HepG2 (cell line): ENCODE results near the gene RGS10. TPM values are rescaled to one million over a fixed set of nuclear protein-coding genes. Genes with fewer than 3 reads are reported as not detected.

ENCODE experiments used
- ARID5B ChIP-seq: IDR thresholded peaks from 2 replicates; pipeline ENCODE4 v1.4.0; 2020; ENCODE audit warnings: mild to moderate bottlenecking, missing genetic modification reagents
- ATF7 ChIP-seq, 2 experiments: fragments of 450-650 bp in 1 of 2; sonication (generic) in 1 of 2; formaldehyde crosslinking in 1 of 2; IDR thresholded peaks; 2 replicates each; pipeline versions ENCODE4 v1.4.0 to v1.6.1; 2016 to 2020; ENCODE audit warnings: antibody characterized with exemption in 1 of 2, mild to moderate bottlenecking in 1 of 2, missing genetic modification reagents in 1 of 2
- DZIP1 ChIP-seq: sonication (generic); formaldehyde crosslinking; IDR thresholded peaks from 2 replicates; pipeline ENCODE4 v1.5.0; 2020; ENCODE audit warnings: mild to moderate bottlenecking, missing genetic modification reagents
- EED ChIP-seq: sonication (generic); formaldehyde crosslinking; IDR thresholded peaks from 2 replicates; pipeline ENCODE4 v1.5.0; 2020; ENCODE audit warnings: mild to moderate bottlenecking, missing genetic modification reagents
- EHMT2 ChIP-seq: fragments of 200-600 bp; sonication (generic); IDR thresholded peaks from 2 replicates; pipeline ENCODE4 v1.7.0; 2017; ENCODE audit warnings: antibody characterized with exemption, low read depth, low read length, borderline replicate concordance
- ELF1 ChIP-seq: sonication (generic); formaldehyde crosslinking; IDR thresholded peaks from 2 replicates; pipeline ENCODE4 v1.4.0; 2020; ENCODE audit warnings: missing genetic modification reagents
- FIP1L1 ChIP-seq: fragments of 200-400 bp; formaldehyde crosslinking; IDR thresholded peaks from 2 replicates; pipeline ENCODE4 v1.6.1; 2018; ENCODE audit warnings: low read depth, mild to moderate bottlenecking, low read length, moderate library complexity, borderline replicate concordance; ENCODE audit not compliant: insufficient read depth
- FOXK1 ChIP-seq: sonication (generic); formaldehyde crosslinking; IDR thresholded peaks from 2 replicates; pipeline ENCODE4 v1.4.0; 2020; ENCODE audit warnings: low read depth, missing genetic modification reagents, borderline replicate concordance
- KLF12 ChIP-seq: sonication (generic); formaldehyde crosslinking; IDR thresholded peaks from 2 replicates; pipeline ENCODE4 v1.4.0; 2020; ENCODE audit warnings: missing genetic modification reagents, borderline replicate concordance
- MXI1 ChIP-seq: IDR thresholded peaks from 3 replicates; pipeline ENCODE4 v1.6.1; 2012; ENCODE audit warnings: low read depth, low read length, inconsistent platforms, borderline replicate concordance
- RBFOX2 ChIP-seq: fragments of 200-400 bp; formaldehyde crosslinking; IDR thresholded peaks from 2 replicates; pipeline ENCODE4 v1.6.1; 2017; ENCODE audit warnings: low read depth, mild to moderate bottlenecking, low read length
- XBP1 ChIP-seq: sonication (generic); formaldehyde crosslinking; IDR thresholded peaks from 2 replicates; pipeline ENCODE4 v1.5.0; 2020; ENCODE audit warnings: missing genetic modification reagents
- ZNF275 ChIP-seq: sonication (generic); formaldehyde crosslinking; IDR thresholded peaks from 2 replicates; pipeline ENCODE4 v1.8.0; 2022; ENCODE audit warnings: missing genetic modification reagents, mild to moderate bottlenecking, inconsistent platforms, borderline replicate concordance
- ZNF276 ChIP-seq: sonication (generic); formaldehyde crosslinking; IDR thresholded peaks from 2 replicates; pipeline ENCODE4 v1.4.0; 2020; ENCODE audit warnings: mild to moderate bottlenecking, low read depth, missing genetic modification reagents
- ZNF557 ChIP-seq: sonication (generic); formaldehyde crosslinking; IDR thresholded peaks from 2 replicates; pipeline ENCODE4 v1.4.0; 2020; ENCODE audit warnings: missing genetic modification reagents
- ZNF749 ChIP-seq: sonication (generic); formaldehyde crosslinking; IDR thresholded peaks from 2 replicates; pipeline ENCODE4 v1.8.0; 2022; ENCODE audit warnings: mild to moderate bottlenecking, missing genetic modification reagents, moderate library complexity, borderline replicate concordance
- ZNF790 ChIP-seq: sonication (generic); formaldehyde crosslinking; IDR thresholded peaks from 2 replicates; pipeline ENCODE4 v1.8.0; 2022; ENCODE audit warnings: missing genetic modification reagents, mild to moderate bottlenecking, borderline replicate concordance
- polyA plus RNA-seq, 8 experiments: library from polyadenylated mRNA; depleted of rRNA in 3 of 8; stranded (reverse) in 7 of 8; unstranded in 1 of 8; fragments of >200 nt; fragmentation: Illumina TruSeq in 4 of 8; extraction: Trizol in 4 of 8; gene quantifications; 2 replicates each; pipeline versions ENCODE4 v1.2.1 to v1.2.3, GENCODE V29; 2011 to 2016; ENCODE audit warnings: low read depth in 4 of 8, missing spikeins in 1 of 8, mixed read lengths in 1 of 8; ENCODE audit not compliant: insufficient read depth in 1 of 8
- total RNA-seq, 5 experiments: library from RNA; depleted of rRNA; stranded (reverse); fragments of >200 nt; fragmentation: Illumina TruSeq; extraction: Trizol; gene quantifications; 2 replicates each; pipeline ENCODE4 v1.2.3, GENCODE V29; 2016; ENCODE audit warnings: low read depth in 1 of 5

RGS10 gene
- total and polyA plus RNA-seq, 2 of the 13 experiments (the other 11 are each of a cell fraction or from before 2014, with no cell fraction given) = 1.7 to 5.1 TPM

- TF ChIP-seq ARID5B = 0 out of 2 replicates have a peak, but pooled peaks have one; percentile 5
- TF ChIP-seq EED (CRISPR knock-in tag) = no peak
- no peak for TF ChIP-seq KLF12
- TF ChIP-seq XBP1 (CRISPR knock-in tag) = no peak
- TF ChIP-seq MXI1 = no peak
- TF ChIP-seq FOXK1 (CRISPR knock-in tag) = no peak
- TF ChIP-seq ZNF276 (CRISPR knock-in tag) = no peak
- TF ChIP-seq ZNF749 (CRISPR knock-in tag) = no peak
- peak; percentile 43; the same call in 1 of the 2 replicates for TF ChIP-seq RBFOX2
- no peak for TF ChIP-seq ZNF557
- no peak for TF ChIP-seq ZNF790 (CRISPR knock-in tag)
- no peak for TF ChIP-seq ELF1 (CRISPR knock-in tag)
- no peak for TF ChIP-seq FIP1L1
- TF ChIP-seq ATF7 (IDR thresholded peaks at IDR 0.05) = no peak
- no peak for TF ChIP-seq ATF7 (CRISPR knock-in tag; IDR thresholded peaks at IDR 0.05)
- TF ChIP-seq DZIP1 = no peak
- TF ChIP-seq EHMT2 = no peak
- no peak for TF ChIP-seq ZNF275 (CRISPR knock-in tag)
Observed at GRCh38 chr10:119542357-119542987, at the start of gene RGS10 (continued).
